Measurements from ENCODE around the gene LRFN2.

The LRFN2 gene

DNA sequence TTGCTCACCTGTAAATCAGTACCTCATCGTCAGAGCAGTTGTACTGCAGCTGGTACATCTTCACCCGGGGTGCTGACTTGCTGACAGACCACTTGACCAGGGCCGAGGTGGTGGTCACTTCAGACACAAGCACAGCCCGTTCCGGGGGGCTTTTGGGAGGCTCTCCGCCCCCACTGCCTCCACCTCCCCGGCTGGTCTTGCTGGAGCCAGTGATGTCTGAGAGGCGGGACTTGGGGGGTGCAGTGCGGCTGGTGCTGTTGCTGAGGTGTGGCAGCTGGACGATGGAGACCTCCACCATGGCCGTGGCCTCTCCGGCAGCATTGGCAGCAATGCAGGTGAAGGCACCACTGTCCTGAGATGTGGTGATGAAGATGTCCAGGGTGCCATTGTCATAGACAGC is 155.5 kb downstream of the LRFN2 start:
- no peak for DNase-seq

DNA sequence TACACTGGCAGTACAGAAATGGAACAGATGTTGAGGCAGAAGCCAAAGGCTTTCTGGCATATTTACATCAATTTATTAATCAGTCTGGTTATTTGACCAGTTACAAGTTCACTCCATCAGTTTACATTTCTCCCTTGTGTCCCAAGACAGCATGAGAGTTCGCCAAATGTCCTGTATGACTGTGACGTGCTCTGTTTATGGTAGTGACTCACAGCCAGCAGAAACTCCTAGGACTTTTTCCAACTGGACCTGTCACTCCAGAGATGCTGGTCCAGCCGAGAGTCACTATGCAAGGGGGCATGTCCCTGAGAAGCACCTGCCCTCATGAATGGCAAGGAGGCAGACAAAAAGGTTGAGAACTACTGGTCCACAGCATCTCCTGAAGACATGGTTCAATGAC is 160.0 kb downstream of the LRFN2 start:
- no peak for DNase-seq

DNA sequence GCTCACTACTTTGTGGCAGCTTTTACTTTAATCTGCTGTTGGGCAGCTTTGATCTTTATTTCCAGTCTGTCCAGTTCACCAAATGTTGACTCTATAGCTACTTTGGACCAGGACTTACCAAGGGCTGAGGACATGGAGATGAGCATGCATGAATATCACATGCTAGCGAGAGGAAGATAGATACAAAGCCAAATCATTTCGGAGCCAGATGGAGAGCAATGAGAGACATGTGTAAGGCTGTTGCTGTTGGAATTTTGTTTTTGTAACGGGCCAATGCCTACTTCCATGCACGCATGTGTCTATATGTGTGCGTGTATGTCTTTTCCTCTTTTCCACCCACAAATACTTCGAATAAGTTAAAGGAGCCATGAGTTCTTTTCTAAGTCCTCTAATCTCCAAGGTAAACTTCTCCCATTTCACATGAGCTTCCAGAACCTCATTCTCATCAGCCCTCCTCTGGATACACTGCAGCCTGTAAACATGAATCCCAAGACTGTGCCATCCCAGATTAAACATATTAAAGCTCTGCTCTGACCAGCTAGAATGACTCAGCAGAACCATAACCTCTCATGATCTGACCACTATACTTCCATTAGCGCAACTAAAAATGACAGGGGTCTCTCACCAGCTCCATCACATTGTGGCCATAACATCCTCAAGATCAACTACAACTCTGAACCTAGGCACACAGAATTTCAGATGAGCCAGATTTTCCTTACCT is 160.7 kb downstream of the LRFN2 start:
- no peak for DNase-seq

DNA sequence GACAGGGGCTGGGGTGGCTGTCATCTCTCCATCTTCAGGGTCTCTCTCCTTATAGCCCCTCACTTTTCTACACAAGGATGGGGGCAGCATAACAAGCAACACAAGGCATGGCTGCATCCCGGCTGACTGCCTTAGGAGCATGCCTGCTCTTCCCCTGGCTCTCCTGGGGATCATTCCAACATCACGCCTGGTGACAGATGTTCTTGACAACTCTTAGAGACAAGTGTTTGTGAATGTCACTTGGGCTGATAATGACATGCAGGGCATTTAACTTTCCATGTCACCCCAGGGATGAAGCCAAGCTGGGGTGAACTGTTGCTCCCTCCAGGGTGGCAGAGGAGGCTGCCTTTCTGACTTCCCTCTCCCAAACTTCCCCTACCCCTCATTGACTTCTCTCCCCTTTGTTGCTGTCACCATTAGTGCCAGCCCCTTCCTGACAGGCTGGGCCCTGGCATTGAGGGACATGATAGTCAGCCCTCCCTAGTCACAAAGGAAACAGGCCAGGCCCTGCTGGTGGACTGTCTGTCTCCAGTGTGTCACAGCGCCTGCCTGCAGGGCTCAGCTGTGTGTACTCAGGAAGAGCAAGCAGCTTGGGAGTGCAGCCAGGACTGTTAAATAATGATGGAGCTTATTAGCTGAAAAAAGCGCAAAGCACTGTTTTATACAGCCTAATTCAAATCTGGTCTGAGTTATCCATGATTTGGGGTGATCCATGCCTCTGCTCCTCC is 161.8 kb downstream of the LRFN2 start:
- peak; percentile 4 for DNase-seq

DNA sequence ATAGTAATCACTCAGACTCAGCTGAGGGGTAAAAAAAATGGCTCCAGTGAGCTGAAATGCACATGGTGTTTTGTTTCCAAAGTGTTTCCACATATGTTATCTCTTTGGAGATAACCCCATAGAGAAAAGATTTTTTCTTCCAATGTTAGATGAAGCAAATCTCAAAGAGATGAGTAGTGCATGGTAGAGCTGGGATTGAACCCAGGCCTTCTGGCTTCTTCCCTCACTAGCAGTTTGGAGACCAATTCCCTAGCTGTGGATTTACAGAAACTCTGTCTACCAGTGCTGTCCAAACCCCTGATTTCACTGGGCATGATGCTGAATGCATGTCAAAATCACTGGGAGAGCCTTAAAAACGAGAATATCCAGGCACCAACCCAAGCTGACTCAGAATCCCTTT is 165.1 kb downstream of the LRFN2 start:
- DNase-seq, result no peak

DNA sequence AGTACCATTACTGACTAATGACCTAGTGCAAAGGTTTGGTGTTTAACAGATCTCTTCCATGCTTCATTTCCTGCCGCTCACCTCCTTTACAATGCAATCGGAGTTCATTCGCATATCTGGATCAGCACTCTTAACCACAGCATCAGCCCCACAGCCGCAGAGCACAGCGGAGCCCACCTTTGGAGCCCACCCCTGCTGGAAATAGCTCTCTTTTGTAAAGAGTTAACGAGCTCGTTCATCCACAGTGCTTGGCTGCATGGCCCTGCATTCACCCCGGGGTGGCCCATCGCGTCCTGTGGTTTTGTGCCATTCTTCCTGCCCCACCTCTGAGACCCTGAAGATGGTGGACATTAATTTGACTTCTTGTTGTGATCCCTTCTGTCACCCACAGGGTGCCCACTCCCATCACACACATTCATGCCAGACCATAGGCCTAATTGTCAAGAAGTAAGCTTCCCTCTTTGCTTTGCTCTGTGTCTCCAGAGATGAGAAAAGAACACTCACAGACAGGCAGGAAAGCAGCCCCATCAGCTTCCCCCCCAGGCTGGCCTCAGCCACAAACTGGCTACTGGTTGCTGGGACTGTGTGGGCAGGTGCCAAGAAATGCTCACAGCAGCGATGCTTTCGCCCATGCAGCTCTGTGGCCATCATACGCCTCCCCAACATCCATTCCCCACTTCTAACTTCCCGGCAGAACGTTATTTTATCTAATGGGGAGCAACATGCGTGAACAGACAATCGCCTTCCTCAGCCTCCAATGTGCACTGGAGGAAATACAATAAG is 167.0 kb downstream of the LRFN2 start:
- no peak for DNase-seq

DNA sequence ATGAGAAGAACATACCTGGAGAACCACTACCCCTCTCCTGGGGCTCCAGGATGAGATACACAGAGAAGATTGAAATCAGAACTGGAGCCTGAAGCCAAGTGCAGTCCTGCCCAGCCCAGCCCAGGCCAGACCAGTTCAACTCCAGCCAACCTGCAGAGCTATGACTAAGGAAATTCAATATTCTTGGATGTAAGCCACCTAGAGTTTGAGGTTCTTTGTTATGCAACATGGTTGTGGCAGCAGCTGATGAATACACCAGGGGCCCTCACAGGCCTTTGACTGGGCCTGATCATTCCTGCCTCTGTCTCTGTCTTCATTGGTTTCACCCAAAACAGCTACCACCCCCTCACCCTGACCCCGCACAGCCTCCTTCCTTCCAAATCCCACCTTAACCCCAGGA is 167.8 kb downstream of the LRFN2 start:
- no peak for DNase-seq

DNA sequence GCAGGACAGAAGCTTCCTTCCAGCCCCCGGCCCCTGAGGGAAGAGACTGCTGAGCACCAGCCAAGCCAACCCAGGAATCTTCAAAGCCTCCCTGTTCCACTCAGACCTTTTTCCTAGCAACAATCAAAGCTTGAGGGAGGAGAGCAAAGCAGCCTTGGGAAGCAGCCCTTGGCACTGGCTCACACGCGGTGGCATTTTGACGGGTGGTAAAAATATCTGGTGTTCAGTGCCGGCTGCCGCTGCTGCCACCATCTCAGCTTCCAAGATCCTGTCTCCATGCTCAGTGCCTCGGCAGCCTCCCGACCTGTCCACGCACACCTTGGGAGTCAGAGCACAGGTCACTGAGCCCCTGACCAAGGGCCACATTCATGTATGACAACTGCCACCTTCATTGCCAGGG is 170.1 kb downstream of the LRFN2 start:
- DNase-seq, result no peak

DNA sequence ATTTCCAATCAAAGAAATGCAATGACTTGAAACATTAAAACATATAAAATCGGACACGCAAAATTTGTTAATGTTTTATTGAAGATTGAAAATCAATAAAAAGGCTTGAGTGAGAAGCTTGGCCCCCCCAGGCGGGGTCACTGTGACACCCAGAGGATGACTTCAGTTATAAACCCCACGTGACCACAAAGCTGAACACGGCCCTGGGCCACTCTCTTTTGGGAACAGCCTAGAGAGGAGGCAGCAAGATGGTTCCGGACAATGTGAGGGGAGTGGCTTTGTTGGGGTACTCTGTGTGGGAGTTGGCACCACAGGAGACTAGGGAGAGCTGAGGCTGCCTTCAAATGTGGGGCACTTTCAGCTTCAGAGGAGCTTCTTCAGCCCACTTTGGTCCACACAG is 172.5 kb downstream of the LRFN2 start:
- DNase-seq, result no peak

DNA sequence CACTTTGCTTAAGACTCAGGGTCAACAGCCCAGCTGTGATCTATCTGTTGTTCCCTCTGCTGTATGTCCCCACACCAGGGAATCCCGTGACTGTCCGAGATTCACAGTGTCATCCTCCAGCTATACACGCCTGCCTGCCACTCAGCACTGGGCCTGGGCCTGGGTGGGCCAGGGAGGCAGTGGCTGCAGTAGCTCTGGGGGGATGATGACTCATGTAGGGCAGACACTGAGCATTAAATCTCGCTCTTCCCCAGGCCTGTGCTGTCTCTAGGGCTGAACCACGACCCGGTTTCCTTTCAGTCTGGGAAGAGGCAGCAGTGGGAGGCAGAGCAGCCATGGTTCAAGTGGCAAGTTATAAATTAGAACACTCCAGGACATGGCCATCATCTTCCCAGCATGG is 173.9 kb downstream of the LRFN2 start:
- peak; percentile 16 for DNase-seq

DNA sequence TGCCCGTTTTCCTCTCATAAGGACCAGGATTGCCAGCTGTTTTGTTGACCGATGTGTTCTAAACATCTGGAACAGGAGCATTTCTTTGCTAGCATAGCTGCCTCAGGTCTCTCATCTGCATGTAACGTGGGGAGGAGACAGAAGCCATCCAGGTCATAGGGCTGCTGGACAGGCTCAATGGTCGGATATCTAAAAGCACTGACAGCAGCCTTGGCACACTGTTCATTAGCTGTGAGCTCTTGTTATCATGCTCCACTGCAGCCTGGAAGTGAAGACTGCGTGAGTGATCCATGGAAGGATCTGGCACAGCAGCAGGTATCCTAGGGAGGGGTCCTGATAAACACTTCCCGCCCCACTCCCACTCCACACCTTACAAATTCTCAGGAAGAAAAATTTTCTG is 175.3 kb downstream of the LRFN2 start:
- no peak for DNase-seq

DNA sequence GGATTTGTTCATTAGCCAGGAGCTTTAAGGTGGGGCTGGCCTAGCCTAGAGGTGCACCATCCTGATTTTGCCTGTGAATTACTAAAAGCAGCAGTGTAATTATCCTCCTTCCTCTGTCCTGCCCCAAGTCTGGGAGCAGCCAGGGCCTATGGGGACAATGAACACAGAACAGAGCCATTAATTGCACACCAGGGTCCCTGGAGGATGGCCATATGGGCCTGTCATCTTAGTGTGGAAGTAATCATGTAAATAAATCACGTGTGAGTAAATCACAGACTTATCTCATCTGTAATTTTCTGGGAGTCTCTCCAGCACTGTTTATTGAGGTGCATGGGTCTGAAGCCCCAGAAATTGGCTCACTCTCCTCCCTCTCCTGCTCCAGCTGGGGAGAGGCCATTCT is 176.3 kb downstream of the LRFN2 start:
- DNase-seq, result no peak

DNA sequence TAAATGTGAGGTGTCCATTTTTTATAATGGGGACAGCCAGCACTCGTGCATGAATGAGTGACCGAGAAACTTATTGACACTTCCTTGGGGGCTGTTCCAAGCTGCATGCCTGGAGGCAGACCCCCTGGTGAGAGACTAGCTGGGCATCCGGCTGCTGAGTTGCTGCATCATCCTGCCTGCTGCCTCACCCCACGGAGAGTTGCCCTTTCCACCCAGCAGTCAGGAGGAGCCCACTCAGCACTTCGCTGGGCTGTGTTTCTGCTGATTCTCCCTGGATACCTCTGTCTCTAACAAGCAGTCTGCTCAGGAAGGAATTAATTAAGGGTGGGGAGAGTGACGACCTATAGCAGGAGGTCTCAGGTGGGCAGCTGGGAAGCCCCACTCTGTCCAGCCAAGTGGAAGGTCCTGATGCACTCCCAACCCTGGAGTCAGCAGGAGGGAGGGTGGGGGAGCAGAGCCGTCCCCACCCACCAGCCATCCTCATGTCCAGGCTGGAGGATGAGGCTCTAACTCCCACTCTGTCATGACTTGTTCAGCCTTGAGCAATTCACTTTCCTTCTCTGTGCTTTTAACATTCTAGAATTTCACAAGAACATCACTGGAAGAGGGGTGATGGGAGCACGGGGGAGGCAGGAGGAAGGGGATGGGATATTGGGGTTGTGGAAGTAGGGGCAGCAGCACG is 177.3 kb downstream of the LRFN2 start:
- DNase-seq, result peak; percentile 40

DNA sequence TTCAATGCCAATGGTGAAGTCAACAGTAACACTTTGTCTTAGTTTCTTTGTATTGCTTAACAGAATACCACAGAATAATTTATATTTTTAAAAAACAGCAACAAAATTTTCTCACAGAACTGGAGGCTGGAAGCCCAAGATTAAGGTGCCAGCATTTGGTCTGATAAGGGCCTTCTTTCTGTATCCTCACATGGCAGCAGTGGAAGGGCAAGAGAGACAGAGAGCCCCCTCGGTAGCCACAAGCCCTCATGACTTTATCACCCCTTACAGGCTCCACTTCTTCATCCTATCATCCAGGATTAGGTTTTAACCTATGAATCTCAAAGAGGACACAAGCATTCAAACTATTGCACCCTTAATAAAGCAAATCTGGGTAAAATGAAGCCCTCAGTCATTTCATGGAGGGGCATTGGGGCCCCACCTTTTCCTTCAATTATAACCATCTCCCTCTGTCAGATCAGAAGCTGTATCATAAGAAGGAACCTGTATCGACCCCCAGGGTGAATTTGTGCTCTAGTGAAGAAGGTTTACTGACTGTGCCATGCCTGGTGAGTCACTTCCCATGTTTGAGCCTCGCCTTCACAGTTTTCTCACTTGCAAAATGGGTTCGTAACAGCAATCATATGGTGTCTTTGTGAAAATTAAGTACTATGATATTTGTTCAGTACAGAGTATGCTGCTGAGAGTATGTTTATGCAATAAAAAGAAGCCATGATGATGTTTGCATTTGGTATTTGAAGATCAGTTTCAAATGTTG is 178.2 kb downstream of the LRFN2 start:
- DNase-seq, result no peak

DNA sequence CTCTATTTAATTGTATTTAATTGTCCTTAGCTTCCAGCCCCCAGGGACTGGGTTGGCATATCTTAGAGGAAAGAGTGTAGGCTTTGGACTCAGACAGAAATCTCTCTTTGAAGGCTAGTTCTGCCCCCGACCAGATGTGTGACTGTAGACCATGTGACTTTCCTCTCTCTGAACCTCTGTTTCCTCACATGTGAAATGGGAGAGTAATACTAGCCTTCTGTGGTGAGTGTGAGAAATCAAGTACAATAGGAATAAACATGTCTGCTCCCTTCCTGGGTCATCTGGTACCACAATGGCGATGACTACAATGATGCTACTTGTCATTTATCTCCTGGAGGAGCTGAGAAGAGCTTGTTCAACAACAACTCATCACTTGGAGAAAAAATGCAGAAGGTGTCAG is 179.9 kb downstream of the LRFN2 start:
- no peak for DNase-seq

DNA sequence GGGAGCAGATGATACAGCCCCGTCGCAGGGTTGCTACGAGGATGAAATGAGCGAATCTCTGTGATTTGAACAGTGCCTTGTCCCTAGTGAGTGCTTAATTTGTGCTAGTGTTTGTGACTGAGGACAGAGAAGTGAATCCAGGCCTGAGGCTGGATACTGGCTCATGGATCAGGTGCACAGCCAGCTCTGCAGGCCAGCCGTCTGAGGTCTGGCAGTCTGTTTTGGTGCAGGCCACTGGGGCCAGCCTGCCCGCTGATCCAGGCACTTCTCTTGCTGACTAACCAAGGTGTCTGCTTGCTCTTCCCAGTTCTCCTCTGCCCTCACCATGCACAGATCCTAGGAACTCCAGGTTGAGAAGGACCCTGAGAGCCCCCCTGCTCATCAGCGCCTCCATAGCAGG is 181.0 kb downstream of the LRFN2 start:
- DNase-seq, result no peak

DNA sequence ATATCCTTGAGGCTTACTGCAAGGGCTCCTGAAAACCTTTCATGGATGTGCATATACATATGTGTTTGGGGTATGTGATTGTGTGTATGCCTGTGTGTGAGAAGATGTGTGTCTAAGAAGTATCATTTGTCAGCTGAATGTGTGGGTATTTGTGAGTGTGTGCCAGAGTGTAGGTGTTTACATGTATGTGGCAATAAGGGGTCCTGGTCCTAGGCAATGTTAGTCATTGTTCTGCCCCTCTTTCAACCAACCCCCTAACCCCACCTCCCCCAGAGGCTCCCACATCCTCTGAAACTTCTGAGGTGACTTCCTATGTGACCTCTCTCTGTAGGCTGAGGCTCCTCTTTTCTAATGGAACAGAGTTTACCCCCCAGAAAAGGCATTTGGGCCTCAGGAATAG is 186.4 kb downstream of the LRFN2 start:
- DNase-seq, result no peak

DNA sequence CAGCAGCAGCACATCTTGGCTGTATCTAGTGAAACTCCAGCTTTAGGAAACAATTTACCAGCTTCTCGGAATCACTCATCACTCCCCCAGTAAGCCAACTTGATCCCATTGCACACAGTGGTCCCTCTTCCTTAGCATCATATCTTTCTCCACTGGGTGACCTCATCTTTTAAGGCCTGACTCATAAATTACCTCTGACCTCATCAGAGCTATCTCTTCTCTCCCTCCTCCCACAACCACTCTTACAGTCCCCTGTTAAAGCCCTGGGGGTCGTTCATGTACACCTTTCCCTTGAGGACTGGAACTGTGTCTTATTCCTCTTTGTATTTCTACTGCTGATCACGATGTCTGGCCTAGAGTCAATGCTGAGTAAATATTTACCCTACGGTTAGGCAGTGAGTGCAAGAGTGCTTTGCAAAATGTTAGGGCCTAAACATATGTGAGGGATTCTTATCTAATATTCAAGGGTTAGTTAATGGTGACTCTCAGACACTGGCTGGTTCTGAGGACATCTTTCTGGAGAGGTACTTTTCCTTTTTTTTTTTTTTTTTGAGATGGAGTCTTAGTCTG is 187.2 kb downstream of the LRFN2 start:
- DNase-seq, result no peak

DNA sequence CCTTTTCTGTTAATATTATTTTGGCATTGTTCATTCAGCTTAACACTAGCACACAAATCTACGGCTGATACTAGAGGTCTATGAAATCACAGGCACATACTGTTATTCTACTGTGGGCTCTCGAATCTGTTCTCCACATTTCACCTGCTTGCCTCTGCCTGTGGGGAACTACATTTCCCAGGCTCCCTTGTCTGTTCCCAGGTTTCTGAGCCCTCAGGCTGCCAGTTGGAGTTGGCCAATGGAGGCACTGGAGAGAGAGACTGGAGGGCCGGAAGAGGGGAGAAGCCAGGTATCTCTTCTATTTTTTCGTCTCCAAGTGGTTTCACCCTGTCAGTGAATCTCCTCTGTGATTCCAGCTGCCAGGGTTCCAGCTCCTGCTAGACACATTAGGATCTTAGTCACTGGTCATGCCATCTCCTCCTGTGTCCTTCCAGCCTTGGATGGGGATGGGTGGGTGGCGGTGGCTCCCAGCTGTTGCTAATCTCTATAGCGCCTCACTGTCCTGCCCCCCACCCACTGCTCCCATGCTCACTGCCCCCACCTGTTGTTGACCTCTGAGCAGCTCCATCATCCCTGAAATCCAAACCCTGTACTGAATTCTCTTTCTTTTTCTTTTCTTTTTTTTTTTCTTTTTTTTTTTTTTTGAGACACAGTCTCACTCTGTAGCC is 188.2 kb downstream of the LRFN2 start:
- DNase-seq, result no peak

DNA sequence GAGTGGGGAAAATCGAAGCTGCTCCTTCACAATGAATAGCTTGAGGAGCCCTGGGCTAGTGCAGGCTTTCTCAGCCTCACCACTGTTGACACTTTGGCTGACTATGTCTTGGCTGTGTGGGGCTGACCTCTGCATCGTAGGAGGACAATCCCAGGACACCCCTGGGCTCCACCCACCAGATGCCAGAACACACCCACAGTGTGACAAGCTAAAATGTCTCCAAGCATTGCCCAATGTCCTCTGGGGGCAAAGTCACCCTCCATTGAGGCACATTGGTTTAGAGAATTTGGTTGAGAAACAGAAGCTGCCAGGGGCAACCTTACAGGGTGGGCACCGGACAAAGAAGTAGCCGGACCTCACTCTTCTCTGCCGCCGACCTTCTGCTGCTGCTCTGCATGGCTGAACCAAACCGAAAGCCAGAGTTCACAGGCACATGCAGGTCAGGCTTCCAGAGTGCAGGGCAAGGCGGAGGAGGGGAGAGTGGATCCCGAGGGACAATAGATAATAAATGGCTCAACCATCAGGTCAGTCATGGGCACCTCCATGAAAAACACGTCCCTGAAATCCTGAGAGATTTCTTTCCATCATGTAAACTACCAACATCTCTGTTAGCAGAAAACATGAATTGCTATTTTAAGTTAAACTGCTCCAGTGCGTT is 189.0 kb downstream of the LRFN2 start:
- no peak for DNase-seq

Data from fibroblast of skin of scalp (primary cell).